Measurements from ENCODE around the gene ZFYVE9.

GRCh38 chr1:52186449-52186848 is 44.6 kb downstream of the ZFYVE9 start:
- TF ChIP-seq, protein P1, sequence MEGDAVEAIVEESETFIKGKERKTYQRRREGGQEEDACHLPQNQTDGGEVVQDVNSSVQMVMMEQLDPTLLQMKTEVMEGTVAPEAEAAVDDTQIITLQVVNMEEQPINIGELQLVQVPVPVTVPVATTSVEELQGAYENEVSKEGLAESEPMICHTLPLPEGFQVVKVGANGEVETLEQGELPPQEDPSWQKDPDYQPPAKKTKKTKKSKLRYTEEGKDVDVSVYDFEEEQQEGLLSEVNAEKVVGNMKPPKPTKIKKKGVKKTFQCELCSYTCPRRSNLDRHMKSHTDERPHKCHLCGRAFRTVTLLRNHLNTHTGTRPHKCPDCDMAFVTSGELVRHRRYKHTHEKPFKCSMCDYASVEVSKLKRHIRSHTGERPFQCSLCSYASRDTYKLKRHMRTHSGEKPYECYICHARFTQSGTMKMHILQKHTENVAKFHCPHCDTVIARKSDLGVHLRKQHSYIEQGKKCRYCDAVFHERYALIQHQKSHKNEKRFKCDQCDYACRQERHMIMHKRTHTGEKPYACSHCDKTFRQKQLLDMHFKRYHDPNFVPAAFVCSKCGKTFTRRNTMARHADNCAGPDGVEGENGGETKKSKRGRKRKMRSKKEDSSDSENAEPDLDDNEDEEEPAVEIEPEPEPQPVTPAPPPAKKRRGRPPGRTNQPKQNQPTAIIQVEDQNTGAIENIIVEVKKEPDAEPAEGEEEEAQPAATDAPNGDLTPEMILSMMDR (IDR thresholded peaks at IDR 0.05), result no peak
- no peak for TF ChIP-seq SIN3A (IDR thresholded peaks at IDR 0.05; ENCODE audit: borderline replicate concordance, insufficient read depth, low read depth, low read length)
- TF ChIP-seq, protein P2, sequence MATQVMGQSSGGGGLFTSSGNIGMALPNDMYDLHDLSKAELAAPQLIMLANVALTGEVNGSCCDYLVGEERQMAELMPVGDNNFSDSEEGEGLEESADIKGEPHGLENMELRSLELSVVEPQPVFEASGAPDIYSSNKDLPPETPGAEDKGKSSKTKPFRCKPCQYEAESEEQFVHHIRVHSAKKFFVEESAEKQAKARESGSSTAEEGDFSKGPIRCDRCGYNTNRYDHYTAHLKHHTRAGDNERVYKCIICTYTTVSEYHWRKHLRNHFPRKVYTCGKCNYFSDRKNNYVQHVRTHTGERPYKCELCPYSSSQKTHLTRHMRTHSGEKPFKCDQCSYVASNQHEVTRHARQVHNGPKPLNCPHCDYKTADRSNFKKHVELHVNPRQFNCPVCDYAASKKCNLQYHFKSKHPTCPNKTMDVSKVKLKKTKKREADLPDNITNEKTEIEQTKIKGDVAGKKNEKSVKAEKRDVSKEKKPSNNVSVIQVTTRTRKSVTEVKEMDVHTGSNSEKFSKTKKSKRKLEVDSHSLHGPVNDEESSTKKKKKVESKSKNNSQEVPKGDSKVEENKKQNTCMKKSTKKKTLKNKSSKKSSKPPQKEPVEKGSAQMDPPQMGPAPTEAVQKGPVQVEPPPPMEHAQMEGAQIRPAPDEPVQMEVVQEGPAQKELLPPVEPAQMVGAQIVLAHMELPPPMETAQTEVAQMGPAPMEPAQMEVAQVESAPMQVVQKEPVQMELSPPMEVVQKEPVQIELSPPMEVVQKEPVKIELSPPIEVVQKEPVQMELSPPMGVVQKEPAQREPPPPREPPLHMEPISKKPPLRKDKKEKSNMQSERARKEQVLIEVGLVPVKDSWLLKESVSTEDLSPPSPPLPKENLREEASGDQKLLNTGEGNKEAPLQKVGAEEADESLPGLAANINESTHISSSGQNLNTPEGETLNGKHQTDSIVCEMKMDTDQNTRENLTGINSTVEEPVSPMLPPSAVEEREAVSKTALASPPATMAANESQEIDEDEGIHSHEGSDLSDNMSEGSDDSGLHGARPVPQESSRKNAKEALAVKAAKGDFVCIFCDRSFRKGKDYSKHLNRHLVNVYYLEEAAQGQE (IDR thresholded peaks at IDR 0.05; ENCODE audit: insufficient read depth in 1 of 2, low read depth in 2 of 2, low read length in 1 of 2), result no peak
